ENCODE data around the gene MTM1. TPM values are rescaled to one million over a fixed set of nuclear protein-coding genes. Genes with fewer than 3 reads are reported as not detected.

MTM1 gene
- total RNA-seq, 1 donor from 2014 or later: 11.0 TPM

- Histone ChIP-seq H4K20me1 (ENCODE audit: insufficient read depth, low read length) (no peaks in the 10 kb centered on the region), H3K4me1 (ENCODE audit: insufficient read depth, low read length) (peaks cover 12% of the 10 kb centered on the region), H2AFZ (ENCODE audit: low read depth, low read length) (peak overlapping the region; percentile 26), H3K4me2 (ENCODE audit: low read length) (peak overlapping the region; percentile 89), H3K27ac (ENCODE audit: low read depth, low read length) (peak overlapping the region; percentile 68), H3K79me2 (ENCODE audit: insufficient read depth, low read length) (peaks cover 29% of the 10 kb centered on the region), H3K9ac (ENCODE audit: low read length) (peak overlapping the region; percentile 85), H3K27me3 (ENCODE audit: insufficient read depth, low read length) (no peaks in the 10 kb centered on the region), H3K36me3 (ENCODE audit: insufficient read depth, low read length) (no peaks in the 10 kb centered on the region), H3K4me3 (ENCODE audit: insufficient read depth, low read depth, low read length) (peak overlapping the region; percentile 61), H3K9me3 (ENCODE audit: insufficient read depth, low read depth, low read length) (peaks cover 17% of the 10 kb centered on the region)
- TF ChIP-seq CTCF (IDR thresholded peaks at IDR 0.05; ENCODE audit: insufficient read depth, low read depth, low read length): no peak
- no peak for TF ChIP-seq EZH2 (IDR thresholded peaks at IDR 0.05; ENCODE audit: insufficient read depth, low read length)
- peak overlapping the region; percentile 87 for H3K4me3 Mint-ChIP-seq (ENCODE audit: unreplicated experiment)
- H3K36me3 Mint-ChIP-seq (ENCODE audit: low read depth, unreplicated experiment): no peaks in the 10 kb centered on the region
- H3K27me3 Mint-ChIP-seq (ENCODE audit: low read depth, unreplicated experiment): no peaks in the 10 kb centered on the region
- peak overlapping the region; percentile 92 for H3K27ac Mint-ChIP-seq (ENCODE audit: unreplicated experiment)
- FAIRE-seq (peak; percentile 97), DNase-seq (ENCODE audit: low read depth) (peak; percentile 68)
- H3K4me1 Mint-ChIP-seq (ENCODE audit: low read depth, unreplicated experiment): peaks cover 5% of the 10 kb centered on the region
- peaks cover 7% of the 10 kb centered on the region for H3K9me3 Mint-ChIP-seq (ENCODE audit: unreplicated experiment)
These were observed 125.5 kb downstream of the MTM1 start for GRCh38 chrX:150693725-150694574.

- Mint-ChIP-seq H3K4me3 (ENCODE audit: unreplicated experiment) (no peak overlapping the region), H3K9me3 (ENCODE audit: unreplicated experiment) (peaks cover 7% of the 10 kb centered on the region), H3K27me3 (ENCODE audit: low read depth, unreplicated experiment) (no peaks in the 10 kb centered on the region), H3K36me3 (ENCODE audit: low read depth, unreplicated experiment) (no peaks in the 10 kb centered on the region), H3K4me1 (ENCODE audit: low read depth, unreplicated experiment) (peaks cover 1% of the 10 kb centered on the region), H3K27ac (ENCODE audit: unreplicated experiment) (peak overlapping the region; percentile 16)
- Histone ChIP-seq H2AFZ (ENCODE audit: low read depth, low read length) (no peak overlapping the region), H4K20me1 (ENCODE audit: insufficient read depth, low read length) (no peaks in the 10 kb centered on the region), H3K36me3 (ENCODE audit: insufficient read depth, low read length) (no peaks in the 10 kb centered on the region), H3K4me2 (ENCODE audit: low read length) (peak overlapping the region; percentile 89), H3K79me2 (ENCODE audit: insufficient read depth, low read length) (peaks cover 29% of the 10 kb centered on the region), H3K4me3 (ENCODE audit: insufficient read depth, low read depth, low read length) (no peak overlapping the region), H3K9me3 (ENCODE audit: insufficient read depth, low read depth, low read length) (peaks cover 17% of the 10 kb centered on the region), H3K9ac (ENCODE audit: low read length) (no peak overlapping the region), H3K27ac (ENCODE audit: low read depth, low read length) (peak overlapping the region; percentile 68), H3K27me3 (ENCODE audit: insufficient read depth, low read length) (no peaks in the 10 kb centered on the region), H3K4me1 (ENCODE audit: insufficient read depth, low read length) (peaks cover 8% of the 10 kb centered on the region)
- TF ChIP-seq CTCF (IDR thresholded peaks at IDR 0.05; ENCODE audit: insufficient read depth, low read depth, low read length): no peak
- TF ChIP-seq EZH2 (IDR thresholded peaks at IDR 0.05; ENCODE audit: insufficient read depth, low read length): no peak
- FAIRE-seq: no peak
- no peak for DNase-seq (ENCODE audit: low read depth)
These were observed 126.5 kb downstream of the MTM1 start for GRCh38 chrX:150694738-150695410.
